AG04450 (cell line): ENCODE results near the gene PALLD. TPM values are rescaled to one million over a fixed set of nuclear protein-coding genes. Genes with fewer than 3 reads are reported as not detected.

ENCODE experiments used
- CTCF ChIA-PET: fragments of 300-600, 350-600 bp; formaldehyde crosslinking; extraction: SDS; loops from one replicate; lab custom pipeline; 2022; ENCODE audit warnings: antibody characterized with exemption, inconsistent platforms; lab: Charles Lee
- POLR2A ChIA-PET: fragments of 350-600 bp; formaldehyde crosslinking; extraction: SDS; loops from one replicate; lab custom pipeline; 2021; ENCODE audit warnings: antibody characterized with exemption, inconsistent platforms; lab: Yijun Ruan, JAX
- DNase-seq: peaks from one replicate; pipeline ENCODE4 v3.0.0-alpha.2; 2011; ENCODE audit warnings: low read depth, low spot score
- H3K27ac ChIP-seq: one replicate; pipeline ENCODE4 v1.5.1; 2012; ENCODE audit warnings: low read depth, low read length, control low read depth
- H3K27me3 ChIP-seq: one replicate; pipeline ENCODE4 v1.6.0; 2012; ENCODE audit warnings: low read length; ENCODE audit not compliant: control insufficient read depth, insufficient read depth
- H3K4me3 ChIP-seq: 2 replicates; pipeline ENCODE4 v1.5.1; 2011; ENCODE audit warnings: mild to moderate bottlenecking, low read depth, low read length, control low read depth
- H3K9me3 ChIP-seq: 2 replicates; pipeline ENCODE4 v1.5.1; 2012; ENCODE audit warnings: low read length; ENCODE audit not compliant: control insufficient read depth, insufficient read depth
- CTCF ChIP-seq: IDR thresholded peaks from 2 replicates; pipeline ENCODE4 v1.5.1; 2011; ENCODE audit warnings: low read depth, low read length, control low read depth, inconsistent platforms
- polyA plus RNA-seq: library from polyadenylated mRNA; depleted of rRNA; stranded (reverse); fragments of >200 nt; gene quantifications from 2 replicates; pipeline ENCODE4 v1.2.3, GENCODE V29; 2011

PALLD gene
- polyA plus RNA-seq, 1 experiment: 159 TPM

- Histone ChIP-seq H3K4me3 (no peak overlapping the region), H3K27me3 (no peaks in the 10 kb centered on the region), H3K9me3 (no peaks in the 10 kb centered on the region), H3K27ac (no peak overlapping the region)
- no peak for DNase-seq
- ChIA-PET CTCF (no interaction called here), POLR2A (no interaction called here)
- TF ChIP-seq CTCF: no peak
These were observed 314.4 kb downstream of the PALLD start for GRCh38 chr4:168811207-168811606.

GRCh38 chr4:168811786-168812651 lies 315.2 kb downstream of the PALLD start:
- H3K27me3 ChIP-seq: no peaks in the 10 kb centered on the region
- no peak overlapping the region for H3K4me3 ChIP-seq
- no peak for DNase-seq
- no peaks in the 10 kb centered on the region for H3K9me3 ChIP-seq
- no peak overlapping the region for H3K27ac ChIP-seq
- POLR2A ChIA-PET: interaction anchor here (0.7 to 1.3 kb wide), 2 partner anchors 19 to 33 kb away, joined by 3 to 5 read pairs; no protein-coding TSS in a partner anchor
- CTCF ChIA-PET: no interaction called here
- TF ChIP-seq CTCF: no peak

GRCh38 chr4:168812806-168813205 lies 316.0 kb downstream of the PALLD start:
- DNase-seq: no peak
- Histone ChIP-seq H3K9me3 (no peaks in the 10 kb centered on the region), H3K27ac (peak overlapping the region; percentile 47), H3K27me3 (no peaks in the 10 kb centered on the region), H3K4me3 (no peak overlapping the region)
- TF ChIP-seq CTCF: no peak
- POLR2A ChIA-PET: interaction anchor here (0.7 to 1.3 kb wide), 2 partner anchors 19 to 32 kb away, joined by 3 to 5 read pairs; no protein-coding TSS in a partner anchor
- CTCF ChIA-PET: no interaction called here

- no peak overlapping the region for H3K4me3 ChIP-seq
- no peak for TF ChIP-seq CTCF
- no peak overlapping the region for H3K27ac ChIP-seq
- no peak for DNase-seq
- H3K27me3 ChIP-seq: no peaks in the 10 kb centered on the region
- ChIA-PET POLR2A (interaction anchor here (0.7 kb wide), 1 partner anchor 18 kb away, joined by 4 read pairs; no protein-coding TSS in a partner anchor), CTCF (no interaction called here)
- H3K9me3 ChIP-seq: no peaks in the 10 kb centered on the region
These were observed 317.0 kb downstream of the PALLD start for GRCh38 chr4:168813890-168814289.
